Measurements from ENCODE around the gene CLCN5.

DNA sequence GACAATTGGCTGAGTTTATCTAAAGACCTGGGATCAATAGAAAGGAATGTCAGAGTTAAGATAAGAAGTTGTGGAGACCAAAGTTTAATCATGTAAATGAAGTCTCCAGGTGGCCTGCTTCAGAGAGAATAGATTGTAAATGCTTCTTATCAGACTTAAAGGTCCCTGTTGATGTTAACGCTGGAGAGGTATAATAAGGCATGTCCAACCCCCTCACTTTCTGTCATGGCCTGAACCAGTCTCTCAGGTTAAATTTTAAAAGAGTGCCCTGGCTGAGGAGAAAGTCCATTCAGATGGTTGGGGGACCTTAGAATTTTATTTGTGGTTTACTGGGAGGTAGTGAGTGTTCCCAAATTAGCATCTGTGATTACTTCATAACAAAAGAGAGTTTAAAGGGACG lies 191.7 kb downstream of the CLCN5 start:
- TF ChIP-seq ZNF274 (IDR thresholded peaks at IDR 0.05; ENCODE audit: insufficient read depth, insufficient read length) (no peak), CTCF (IDR thresholded peaks at IDR 0.05 in 2 of 3, conservative IDR thresholded peaks at IDR 0.05 in 1 of 3; ENCODE audit: control insufficient read depth in 2 of 3, extremely low read depth in 1 of 3, insufficient read depth in 1 of 3, low read depth in 3 of 3, low read length in 3 of 3) (no peak)
